HG03060 (cell line): Measurements from ENCODE around the gene NSD2.
"Not testable (repeated sequence)": the region's sequence is repeated elsewhere in the genome, so short reads cannot be mapped to it uniquely, and the experiment has no call there.

ENCODE experiments used
- ATAC-seq: cut with Tn5 transposase; IDR thresholded peaks from one replicate; pipeline ENCODE4 v1.9.1; 2021; ENCODE audit warnings: low read depth, moderate number of reproducible peaks; ENCODE audit not compliant: unreplicated experiment

NSD2 gene

DNA sequence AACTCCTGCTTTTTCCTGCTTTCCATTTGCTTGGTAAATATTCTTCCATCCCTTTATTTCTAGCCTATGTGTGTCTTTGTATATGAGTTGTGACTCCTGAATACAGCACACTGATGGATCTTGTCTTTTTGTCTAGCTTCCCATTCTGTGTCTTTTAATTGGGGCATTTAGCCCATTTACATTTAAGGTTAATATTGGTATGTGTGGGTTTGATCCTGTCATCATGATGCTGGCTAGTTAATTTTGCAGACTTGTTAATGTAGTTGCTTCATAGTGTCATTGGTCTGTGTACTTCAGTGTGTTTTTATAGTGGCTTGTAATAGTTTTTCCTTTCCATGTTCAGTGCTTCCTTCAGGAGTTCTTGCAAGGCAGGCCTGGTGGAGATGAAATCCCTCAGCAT is 160.0 kb downstream of the NSD2 start:
- ATAC-seq = not testable (repeated sequence)
